GM19324 (cell line): Measurements from ENCODE around the gene CDC14C.
"Not testable (repeated sequence)": the region's sequence is repeated elsewhere in the genome, so short reads cannot be mapped to it uniquely, and the experiment has no call there.

Source experiments
- ATAC-seq: cut with Tn5 transposase; IDR thresholded peaks from one replicate; pipeline ENCODE4 v1.9.1; 2021; ENCODE audit warnings: mild to moderate bottlenecking, moderate library complexity; ENCODE audit not compliant: unreplicated experiment, low FRiP score

The CDC14C gene

GRCh38 chr7:48924433-48924832 is at the start of gene CDC14C:
CDC14C (plus strand) TSS chr7:48924547; CDS start chr7:48924673, 126 bp downstream.
- no peak for ATAC-seq

GRCh38 chr7:48875045-48875916 is 49.1 kb upstream of the CDC14C start:
- ATAC-seq, result no peak

GRCh38 chr7:48876087-48876486 is 48.3 kb upstream of the CDC14C start:
- ATAC-seq, result no peak

GRCh38 chr7:48880851-48881250 is 43.5 kb upstream of the CDC14C start:
- no peak for ATAC-seq

- ATAC-seq, result no peak
Observed at GRCh38 chr7:48887500-48887899, 36.8 kb upstream of the CDC14C start.

- ATAC-seq, result no peak
Observed at GRCh38 chr7:48894574-48894973, 29.8 kb upstream of the CDC14C start.

GRCh38 chr7:48899932-48900331 is 24.4 kb upstream of the CDC14C start:
- no peak for ATAC-seq

- ATAC-seq, result no peak
Observed at GRCh38 chr7:48901966-48902365, 22.4 kb upstream of the CDC14C start.

GRCh38 chr7:48904975-48905374 is 19.4 kb upstream of the CDC14C start:
- ATAC-seq, result no peak

GRCh38 chr7:48905686-48906085 is 18.7 kb upstream of the CDC14C start:
- not testable (repeated sequence) for ATAC-seq

- ATAC-seq, result not testable (repeated sequence)
Observed at GRCh38 chr7:48909887-48910286, 14.5 kb upstream of the CDC14C start.

GRCh38 chr7:48931481-48931880 is 7.1 kb downstream of the CDC14C start:
- ATAC-seq, result no peak

GRCh38 chr7:48932126-48932910 is 8.0 kb downstream of the CDC14C start:
- no peak for ATAC-seq

GRCh38 chr7:48933549-48934085 is 9.3 kb downstream of the CDC14C start:
- ATAC-seq, result no peak

GRCh38 chr7:48938539-48939295 is 14.4 kb downstream of the CDC14C start:
- ATAC-seq, result no peak

- no peak for ATAC-seq
Observed at GRCh38 chr7:48943279-48943990, 19.1 kb downstream of the CDC14C start.

GRCh38 chr7:48955916-48956315 is 31.6 kb downstream of the CDC14C start:
- ATAC-seq, result no peak

GRCh38 chr7:48959676-48960075 is 35.3 kb downstream of the CDC14C start:
- no peak for ATAC-seq

- ATAC-seq, result no peak
Observed at GRCh38 chr7:48962821-48963505, 38.6 kb downstream of the CDC14C start.
